ENCODE data around the gene OOSP3. TPM values are rescaled to one million over a fixed set of nuclear protein-coding genes. Genes with fewer than 3 reads are reported as not detected.
"Not testable (repeated sequence)": the region's sequence is repeated elsewhere in the genome, so short reads cannot be mapped to it uniquely, and the experiment has no call there.

OOSP3 gene
- total RNA-seq, 1 experiment from 2014 or later = not detected

DNA sequence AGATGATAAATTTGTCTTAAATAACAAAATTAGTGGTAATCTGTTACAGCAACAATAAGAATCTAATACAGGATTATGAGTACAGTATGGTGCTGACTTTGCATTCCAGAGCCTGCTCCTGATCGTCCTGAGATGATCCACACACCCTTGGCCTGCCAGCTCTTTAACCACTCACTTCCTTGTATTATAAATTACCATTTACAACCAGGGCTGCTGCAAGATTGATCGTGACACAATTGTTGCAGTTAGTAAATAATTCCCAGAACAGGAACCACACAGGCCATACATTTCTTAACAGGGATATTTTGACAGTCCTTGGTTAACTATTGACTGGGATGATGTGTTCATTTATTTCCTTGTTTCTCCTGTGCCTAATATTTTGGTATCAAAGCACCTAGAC, 29.5 kb upstream of the OOSP3 start:
- Histone ChIP-seq H3K36me3 (ENCODE audit: control insufficient read depth in 1 of 2, insufficient read depth in 2 of 2, low read length in 2 of 2) (no peaks in the 10 kb centered on the region), H3K9me2 (ENCODE audit: insufficient read depth) (no peaks in the 10 kb centered on the region), H3K4me1 (ENCODE audit: control insufficient read depth in 1 of 2, insufficient read depth in 2 of 2, low read length in 2 of 2) (no peaks in the 10 kb centered on the region; a peak in 1 of 4 replicates), H3K9me3 (ENCODE audit: control insufficient read depth in 1 of 2, insufficient read depth in 1 of 2, low read depth in 1 of 2, low read length in 2 of 2) (no peaks in the 10 kb centered on the region), H3K9ac (ENCODE audit: low read length) (no peak overlapping the region), H3K4me2 (ENCODE audit: low read length) (no peak overlapping the region), H3K27ac (ENCODE audit: low read depth, low read length) (no peak overlapping the region), H2AFZ (ENCODE audit: low read depth, low read length, poor library complexity, severe bottlenecking) (no peak overlapping the region), H3K27me3 (ENCODE audit: insufficient read depth, low read length) (no peaks in the 10 kb centered on the region), H4K20me1 (ENCODE audit: insufficient read depth) (no peaks in the 10 kb centered on the region), H3K4me3 (replicated peaks in 1 of 2; ENCODE audit: low read depth in 1 of 2, low read length in 2 of 2) (no peak overlapping the region), H3K79me2 (ENCODE audit: insufficient read depth, low read length) (no peaks in the 10 kb centered on the region)
- no peak for ATAC-seq
- DNase-seq (ENCODE audit: low read depth, low spot score) = no peak
- ChIA-PET POLR2A (no interaction called here), CTCF (no interaction called here), RAD21 (ENCODE audit: low non-redundant PET in 1 of 2, low total read pairs in 2 of 2, uncharacterized antibody in 2 of 2, unreplicated experiment in 2 of 2) (no interaction called here)
- BruUV-seq (replicated peaks) = no TSS peak
- TF ChIP-seq, protein P1, sequence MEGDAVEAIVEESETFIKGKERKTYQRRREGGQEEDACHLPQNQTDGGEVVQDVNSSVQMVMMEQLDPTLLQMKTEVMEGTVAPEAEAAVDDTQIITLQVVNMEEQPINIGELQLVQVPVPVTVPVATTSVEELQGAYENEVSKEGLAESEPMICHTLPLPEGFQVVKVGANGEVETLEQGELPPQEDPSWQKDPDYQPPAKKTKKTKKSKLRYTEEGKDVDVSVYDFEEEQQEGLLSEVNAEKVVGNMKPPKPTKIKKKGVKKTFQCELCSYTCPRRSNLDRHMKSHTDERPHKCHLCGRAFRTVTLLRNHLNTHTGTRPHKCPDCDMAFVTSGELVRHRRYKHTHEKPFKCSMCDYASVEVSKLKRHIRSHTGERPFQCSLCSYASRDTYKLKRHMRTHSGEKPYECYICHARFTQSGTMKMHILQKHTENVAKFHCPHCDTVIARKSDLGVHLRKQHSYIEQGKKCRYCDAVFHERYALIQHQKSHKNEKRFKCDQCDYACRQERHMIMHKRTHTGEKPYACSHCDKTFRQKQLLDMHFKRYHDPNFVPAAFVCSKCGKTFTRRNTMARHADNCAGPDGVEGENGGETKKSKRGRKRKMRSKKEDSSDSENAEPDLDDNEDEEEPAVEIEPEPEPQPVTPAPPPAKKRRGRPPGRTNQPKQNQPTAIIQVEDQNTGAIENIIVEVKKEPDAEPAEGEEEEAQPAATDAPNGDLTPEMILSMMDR (IDR thresholded peaks at IDR 0.05 in 2 of 3, conservative IDR thresholded peaks at IDR 0.05 in 1 of 3; ENCODE audit: borderline replicate concordance in 1 of 3, insufficient read depth in 1 of 3, low read depth in 2 of 3, low read length in 2 of 3) = no peak
- TF ChIP-seq TCF7L2 (IDR thresholded peaks at IDR 0.05; ENCODE audit: borderline replicate concordance, extremely low read depth, insufficient read depth, insufficient read length) (no peak), JUND (IDR thresholded peaks at IDR 0.05) (no peak), POLR2A (IDR thresholded peaks at IDR 0.05; ENCODE audit: borderline replicate concordance, extremely low read depth, insufficient read depth, insufficient read length) (no peak), CEBPB (IDR thresholded peaks at IDR 0.05; ENCODE audit: low read depth) (no peak), CBX3 (IDR thresholded peaks at IDR 0.05; ENCODE audit: low read depth) (no peak), ZFX (IDR thresholded peaks at IDR 0.05) (no peak), FOSL1 (IDR thresholded peaks at IDR 0.05; ENCODE audit: low read depth) (no peak), ZNF274 (IDR thresholded peaks at IDR 0.05; ENCODE audit: low read depth, low read length) (no peak), EZH2phosphoT487 (IDR thresholded peaks at IDR 0.05; ENCODE audit: borderline replicate concordance) (no peak), ELF1 (IDR thresholded peaks at IDR 0.05; ENCODE audit: borderline replicate concordance, low read depth) (no peak), SRF (IDR thresholded peaks at IDR 0.05; ENCODE audit: low read depth) (no peak), SP1 (IDR thresholded peaks at IDR 0.05; ENCODE audit: low read depth) (no peak), POLR2AphosphoS5 (IDR thresholded peaks at IDR 0.05; ENCODE audit: low read depth, low read length) (no peak), EGR1 (IDR thresholded peaks at IDR 0.05; ENCODE audit: low read depth) (no peak)
- TF ChIP-seq, protein P2, sequence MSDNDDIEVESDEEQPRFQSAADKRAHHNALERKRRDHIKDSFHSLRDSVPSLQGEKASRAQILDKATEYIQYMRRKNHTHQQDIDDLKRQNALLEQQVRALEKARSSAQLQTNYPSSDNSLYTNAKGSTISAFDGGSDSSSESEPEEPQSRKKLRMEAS (IDR thresholded peaks at IDR 0.05) = no peak
- TF ChIP-seq, protein P3, sequence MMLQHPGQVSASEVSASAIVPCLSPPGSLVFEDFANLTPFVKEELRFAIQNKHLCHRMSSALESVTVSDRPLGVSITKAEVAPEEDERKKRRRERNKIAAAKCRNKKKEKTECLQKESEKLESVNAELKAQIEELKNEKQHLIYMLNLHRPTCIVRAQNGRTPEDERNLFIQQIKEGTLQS (IDR thresholded peaks at IDR 0.05) = no peak
- intact Hi-C loops (cut with micrococcal nuclease) = no loop called here

DNA sequence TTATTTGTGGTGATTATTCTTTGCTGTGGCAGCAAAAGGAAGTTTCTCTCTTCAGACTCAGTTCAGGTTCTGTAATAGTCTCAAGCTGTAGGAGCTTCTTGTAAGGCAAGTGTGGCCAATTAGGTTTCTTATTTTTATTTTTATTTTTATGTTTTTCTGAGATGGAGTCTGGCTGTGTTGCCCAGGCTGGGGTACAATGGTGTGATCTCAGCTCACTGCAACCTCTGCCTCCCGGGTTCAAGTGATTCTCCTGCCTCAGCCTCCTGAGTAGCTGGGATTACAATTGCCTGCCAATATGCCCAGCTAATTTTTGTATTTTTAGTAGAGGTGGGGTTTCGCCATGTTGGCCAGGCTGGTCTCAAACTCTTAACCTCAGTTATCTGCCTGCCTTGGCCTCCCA, 29.0 kb upstream of the OOSP3 start:
- H3K9ac ChIP-seq (ENCODE audit: low read length); H3K79me2 ChIP-seq (ENCODE audit: insufficient read depth, low read length); H3K4me3 ChIP-seq (replicated peaks in 1 of 2; ENCODE audit: low read depth in 1 of 2, low read length in 2 of 2); H2AFZ ChIP-seq (ENCODE audit: low read depth, low read length, poor library complexity, severe bottlenecking); H3K4me2 ChIP-seq (ENCODE audit: low read length); ATAC-seq; H3K4me1 ChIP-seq (ENCODE audit: control insufficient read depth in 1 of 2, insufficient read depth in 2 of 2, low read length in 2 of 2); RAD21 ChIA-PET (ENCODE audit: low non-redundant PET in 1 of 2, low total read pairs in 2 of 2, uncharacterized antibody in 2 of 2, unreplicated experiment in 2 of 2); H3K27ac ChIP-seq (ENCODE audit: low read depth, low read length); CTCF ChIA-PET; H3K36me3 ChIP-seq (ENCODE audit: control insufficient read depth in 1 of 2, insufficient read depth in 2 of 2, low read length in 2 of 2); H3K9me3 ChIP-seq (ENCODE audit: control insufficient read depth in 1 of 2, insufficient read depth in 1 of 2, low read depth in 1 of 2, low read length in 2 of 2); H3K27me3 ChIP-seq (ENCODE audit: insufficient read depth, low read length); POLR2A ChIA-PET; BruUV-seq (replicated peaks); intact Hi-C loops (cut with micrococcal nuclease); DNase-seq (ENCODE audit: low read depth, low spot score); H3K9me2 ChIP-seq (ENCODE audit: insufficient read depth); H4K20me1 ChIP-seq (ENCODE audit: insufficient read depth): not testable (repeated sequence)

DNA sequence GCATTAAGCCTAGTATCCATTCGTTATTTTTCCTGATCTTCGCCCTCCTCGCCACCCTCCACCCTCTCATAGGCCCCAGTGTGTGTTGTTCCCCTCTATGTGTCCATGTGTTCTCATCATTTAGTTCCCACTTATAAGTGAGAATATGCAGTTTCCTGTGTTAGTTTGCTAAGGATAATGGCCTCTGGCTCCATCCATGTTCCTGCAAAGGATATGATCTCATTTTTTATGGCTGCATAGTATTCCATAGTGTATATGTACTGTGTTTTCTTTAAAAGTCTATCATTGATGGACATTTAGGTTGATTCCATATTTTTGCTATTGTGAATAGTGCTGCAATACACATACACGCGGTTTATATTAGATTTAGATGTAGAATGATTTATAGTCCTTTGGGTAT, 27.2 kb upstream of the OOSP3 start:
- H3K27me3 ChIP-seq (ENCODE audit: insufficient read depth, low read length); CTCF ChIA-PET; H3K4me2 ChIP-seq (ENCODE audit: low read length); POLR2A ChIA-PET; H3K79me2 ChIP-seq (ENCODE audit: insufficient read depth, low read length); H3K9me3 ChIP-seq (ENCODE audit: control insufficient read depth in 1 of 2, insufficient read depth in 1 of 2, low read depth in 1 of 2, low read length in 2 of 2); H4K20me1 ChIP-seq (ENCODE audit: insufficient read depth); H3K4me3 ChIP-seq (replicated peaks in 1 of 2; ENCODE audit: low read depth in 1 of 2, low read length in 2 of 2); RAD21 ChIA-PET (ENCODE audit: low non-redundant PET in 1 of 2, low total read pairs in 2 of 2, uncharacterized antibody in 2 of 2, unreplicated experiment in 2 of 2); H3K9ac ChIP-seq (ENCODE audit: low read length); H3K36me3 ChIP-seq (ENCODE audit: control insufficient read depth in 1 of 2, insufficient read depth in 2 of 2, low read length in 2 of 2); intact Hi-C loops (cut with micrococcal nuclease); DNase-seq (ENCODE audit: low read depth, low spot score); H3K27ac ChIP-seq (ENCODE audit: low read depth, low read length); ATAC-seq; H2AFZ ChIP-seq (ENCODE audit: low read depth, low read length, poor library complexity, severe bottlenecking); H3K9me2 ChIP-seq (ENCODE audit: insufficient read depth); BruUV-seq (replicated peaks): not testable (repeated sequence)
- H3K4me1 ChIP-seq (ENCODE audit: control insufficient read depth in 1 of 2, insufficient read depth in 2 of 2, low read length in 2 of 2) = peaks cover under 1 to 12% of the 10 kb centered on the region in 2 experiments; a peak in 3 of 4 replicates
